ENCODE data around the gene OR10A2.
"Not testable (repeated sequence)": the region's sequence is repeated elsewhere in the genome, so short reads cannot be mapped to it uniquely, and the experiment has no call there.

OR10A2 gene

DNA sequence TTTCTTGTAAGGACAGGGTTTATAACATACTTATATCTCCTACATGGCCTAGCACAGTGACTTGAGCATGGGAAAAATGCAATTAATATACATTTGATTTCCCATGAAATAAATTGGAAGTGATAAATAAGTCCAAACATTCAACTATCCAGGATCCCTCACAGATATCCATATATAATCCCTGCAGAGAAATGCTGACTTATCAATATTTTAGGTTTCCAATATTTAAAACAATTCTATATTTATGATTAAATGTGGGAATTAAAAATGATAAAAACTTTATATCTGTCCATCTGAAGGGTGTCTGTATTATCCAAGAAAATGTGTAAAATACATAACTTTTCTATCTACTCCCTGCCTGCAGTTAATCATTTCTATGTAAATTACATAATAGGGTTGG, 19.9 kb downstream of the OR10A2 start:
- no peak for DNase-seq (ENCODE audit: low read depth in 1 of 2, low spot score in 1 of 2)

DNA sequence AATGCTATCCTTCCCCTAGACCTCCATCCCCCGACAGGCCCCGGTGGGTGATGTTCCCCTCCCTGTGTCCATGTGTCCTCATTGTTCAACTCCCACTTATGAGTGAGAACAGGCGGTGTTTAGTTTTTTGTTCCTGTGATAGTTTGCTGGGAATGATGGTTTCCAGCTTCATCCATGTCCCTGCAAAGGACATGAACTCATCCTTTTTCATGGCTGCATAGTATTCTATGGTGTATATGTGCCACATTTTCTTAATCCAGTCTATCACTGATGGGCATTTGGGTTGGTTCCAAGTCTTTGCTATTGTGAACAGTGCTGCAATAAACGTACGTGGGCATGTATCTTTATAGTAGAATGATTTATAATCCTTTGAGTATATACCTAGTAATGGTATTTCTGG, 24.9 kb downstream of the OR10A2 start:
- not testable (repeated sequence) for DNase-seq (ENCODE audit: low read depth in 1 of 2, low spot score in 1 of 2)

DNA sequence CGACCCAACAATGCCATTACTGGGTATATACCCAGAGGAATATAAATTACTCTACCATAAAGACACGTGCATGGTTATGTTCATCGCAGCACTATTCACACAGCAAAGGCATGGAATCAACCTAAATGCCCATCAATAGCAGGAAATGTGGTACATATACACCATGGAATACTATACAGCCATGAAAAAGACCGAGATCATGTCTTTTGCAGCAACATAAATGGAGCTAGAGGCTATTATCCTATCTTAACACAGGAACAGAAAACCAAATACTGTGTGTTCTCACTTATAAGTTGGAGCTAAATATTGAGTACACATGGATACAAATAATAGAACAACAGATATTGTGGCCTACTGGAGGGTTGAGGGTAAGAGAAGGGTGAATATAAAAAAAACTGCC, 26.0 kb downstream of the OR10A2 start:
- DNase-seq (ENCODE audit: low read depth in 1 of 2, low spot score in 1 of 2), result no peak

DNA sequence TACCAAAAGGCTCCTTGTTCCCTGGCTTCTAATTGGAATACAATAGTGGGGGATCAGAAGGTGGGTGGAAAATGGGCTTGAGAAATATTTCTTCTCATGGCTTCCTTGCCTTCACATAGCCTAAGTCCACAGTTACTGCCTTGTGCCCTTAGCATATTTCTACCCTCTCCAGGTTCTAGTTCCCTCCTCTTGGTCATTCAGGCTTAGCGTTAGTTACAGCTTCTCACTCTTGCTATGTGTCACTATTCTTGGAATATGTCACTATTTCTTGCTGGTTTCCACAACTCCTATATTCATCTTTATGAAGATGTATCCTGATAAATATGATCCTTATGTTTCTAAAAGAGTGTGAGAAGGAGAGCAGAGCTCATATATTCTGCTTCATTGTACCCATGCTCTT, 27.0 kb downstream of the OR10A2 start:
- no peak for DNase-seq (ENCODE audit: low read depth in 1 of 2, low spot score in 1 of 2)

DNA sequence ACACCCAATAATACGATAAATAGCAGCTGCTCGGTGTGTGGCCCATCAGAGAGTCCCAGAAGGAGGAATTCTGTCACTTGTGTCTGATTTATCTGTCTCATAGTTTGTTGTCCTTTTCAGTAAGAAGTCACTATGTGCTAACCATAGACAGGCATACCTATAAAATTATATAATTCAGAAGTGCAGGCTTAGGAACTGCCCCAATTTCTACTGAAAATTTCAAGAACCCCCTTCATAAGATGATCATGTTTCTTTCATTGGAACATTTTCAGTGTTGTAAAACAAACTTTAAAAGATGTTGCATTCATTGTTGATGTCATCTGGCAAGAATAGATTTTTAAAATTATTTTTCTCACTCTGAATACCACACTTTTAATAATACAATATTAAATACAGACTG, 29.5 kb downstream of the OR10A2 start, which contains the start of gene OR2D2:
Gene OR2D2, minus strand, starts transcription at position 101 of the 400 bp plus-strand sequence. Its CDS starts 0 bp downstream, at position 101.
- no peak for DNase-seq (ENCODE audit: low read depth in 1 of 2, low spot score in 1 of 2)

DNA sequence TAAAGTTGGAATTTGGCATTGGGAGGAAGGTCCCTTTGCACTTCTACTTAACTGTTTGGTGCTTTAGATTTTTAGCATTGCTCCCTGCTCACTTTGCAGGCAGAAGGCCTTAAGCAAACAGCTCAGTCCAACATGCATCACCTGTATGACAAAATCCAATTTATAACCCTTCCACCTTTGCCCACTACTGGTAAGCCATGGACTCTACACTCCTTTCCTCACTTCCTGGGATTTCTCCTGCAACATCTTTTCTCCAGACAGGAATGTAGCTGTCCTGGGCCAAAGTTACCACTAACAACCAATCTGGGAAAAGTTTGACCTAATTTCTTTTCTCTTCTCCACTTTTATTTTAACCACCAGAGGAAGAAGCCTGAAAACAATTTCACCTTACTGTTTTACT, 31.2 kb downstream of the OR10A2 start:
- DNase-seq (ENCODE audit: low read depth in 1 of 2, low spot score in 1 of 2), result no peak

DNA sequence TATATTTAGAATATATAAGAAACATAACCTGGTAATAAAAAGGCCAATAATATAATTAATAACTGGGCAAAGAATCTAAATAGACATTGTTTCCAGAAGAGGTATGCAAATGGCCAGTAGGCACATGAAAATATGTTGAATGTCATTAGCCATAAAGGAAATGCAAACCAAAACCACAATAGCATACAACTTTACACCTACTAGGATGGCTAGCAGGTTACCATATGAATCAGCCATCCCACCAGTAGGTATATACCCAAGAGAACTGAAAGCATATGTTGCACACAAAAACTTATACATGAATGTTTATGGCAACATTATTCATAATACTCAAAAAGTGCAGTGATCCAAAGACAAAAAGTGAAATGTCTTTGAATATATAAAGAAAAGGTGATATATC, 32.2 kb downstream of the OR10A2 start:
- no peak for DNase-seq (ENCODE audit: low read depth in 1 of 2, low spot score in 1 of 2)

DNA sequence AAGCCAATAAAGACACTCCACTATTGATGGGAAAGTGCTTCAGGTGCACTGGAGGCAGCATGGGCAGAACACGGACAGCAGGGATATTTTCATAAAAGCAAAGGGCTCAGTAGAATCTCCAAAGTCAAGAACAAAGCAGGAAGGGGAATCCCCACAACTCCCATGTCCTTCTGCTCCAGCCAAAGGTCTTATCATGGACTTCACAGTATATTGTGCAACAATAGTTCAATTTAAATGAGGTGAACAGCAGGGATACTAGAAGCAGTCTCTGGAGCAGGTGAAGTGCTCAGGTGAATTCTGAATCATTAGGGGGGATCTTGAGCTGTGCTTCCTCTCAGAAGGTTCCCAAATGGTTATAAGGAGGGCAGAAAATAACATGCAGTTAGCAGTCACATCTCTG, 36.1 kb downstream of the OR10A2 start:
- no peak for DNase-seq (ENCODE audit: low read depth in 1 of 2, low spot score in 1 of 2)

DNA sequence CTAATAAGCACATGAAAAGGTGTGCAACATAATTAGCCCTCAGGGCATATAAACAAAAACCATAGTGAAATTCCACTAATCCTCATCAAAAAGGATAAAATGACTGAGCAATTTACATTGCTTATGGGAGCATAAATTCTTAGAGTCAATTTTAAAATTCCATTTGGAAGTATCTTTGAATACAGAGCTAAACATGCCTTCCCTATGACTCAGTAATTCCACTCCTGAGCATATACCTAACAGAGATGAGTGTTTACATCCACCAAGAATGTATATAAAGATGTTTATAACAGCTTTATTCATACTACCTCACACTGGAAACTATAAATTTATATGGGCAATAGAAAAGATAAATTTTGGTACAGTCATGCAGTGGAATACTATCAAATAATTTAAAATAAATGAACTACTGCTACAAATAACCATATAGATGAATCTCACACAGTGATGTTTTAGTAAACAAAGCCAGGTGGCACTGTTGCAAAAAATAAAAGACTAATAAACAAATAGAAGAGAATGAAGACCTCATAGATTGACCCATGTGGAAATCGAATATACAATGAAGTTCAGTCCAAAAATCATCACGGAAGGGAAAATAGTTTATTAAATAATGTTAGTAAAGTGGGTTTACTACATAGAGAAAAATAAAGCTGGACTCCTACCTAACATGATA, 37.6 kb downstream of the OR10A2 start:
- DNase-seq (ENCODE audit: low read depth in 1 of 2, low spot score in 1 of 2), result no peak

DNA sequence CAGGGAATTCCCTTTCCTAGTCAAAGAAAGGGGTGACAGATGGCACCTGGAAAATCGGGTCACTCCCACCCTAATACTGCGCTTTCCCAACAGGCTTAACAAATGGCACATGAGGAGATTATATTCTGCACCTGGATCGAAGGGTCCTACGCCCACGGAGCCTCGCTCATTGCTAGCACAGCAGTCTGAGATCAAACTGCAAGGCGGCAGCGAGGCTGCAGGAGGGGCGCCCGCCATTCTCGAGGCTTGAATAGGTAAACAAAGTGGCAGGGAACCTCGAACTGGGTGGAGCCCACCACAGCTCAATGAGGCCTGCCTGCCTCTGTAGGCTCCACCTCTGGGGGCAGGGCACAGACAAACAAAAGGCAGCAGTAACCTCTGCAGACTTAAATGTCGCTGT, 41.9 kb downstream of the OR10A2 start:
- not testable (repeated sequence) for DNase-seq (ENCODE audit: low read depth in 1 of 2, low spot score in 1 of 2)

DNA sequence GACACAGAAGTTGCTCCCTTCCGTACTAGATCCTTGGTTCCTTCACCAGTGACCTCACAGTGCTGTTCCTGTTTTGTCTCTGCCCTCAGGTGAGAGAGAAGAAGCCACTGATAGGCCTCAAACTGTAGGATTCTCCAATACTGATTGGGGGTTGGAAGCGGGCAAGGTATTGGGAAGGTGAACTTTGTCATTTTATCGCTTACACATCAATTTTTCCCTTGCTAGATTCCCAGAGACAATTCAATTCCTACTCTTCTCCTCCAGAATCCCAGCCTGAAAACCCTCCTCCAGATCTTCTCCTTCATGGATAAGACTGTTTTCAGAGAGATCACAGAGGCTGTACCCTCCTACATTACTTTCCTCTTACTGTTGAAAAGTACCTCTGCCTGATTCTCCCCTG, 48.5 kb downstream of the OR10A2 start:
- no peak for DNase-seq (ENCODE audit: low read depth in 1 of 2, low spot score in 1 of 2)

DNA sequence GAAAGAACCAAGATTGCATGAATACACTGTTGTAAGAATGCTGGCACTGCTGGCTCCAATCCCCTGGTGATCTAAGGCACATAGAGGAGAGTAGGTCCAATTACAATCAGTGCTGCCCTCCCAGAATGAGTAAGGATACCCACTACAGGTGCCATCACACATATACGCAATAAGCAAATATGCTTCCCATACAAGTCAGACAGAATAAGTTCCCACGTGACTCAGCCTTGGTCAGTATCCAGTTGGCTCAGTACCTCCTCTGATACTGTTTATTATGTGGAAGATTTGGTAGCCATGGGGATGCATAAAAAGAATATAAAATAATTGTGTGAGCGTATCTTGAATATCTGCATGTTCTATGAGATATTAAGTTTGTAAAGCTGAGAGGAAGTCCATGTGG, 49.1 kb downstream of the OR10A2 start:
- DNase-seq (ENCODE audit: low read depth in 1 of 2, low spot score in 1 of 2), result no peak

DNA sequence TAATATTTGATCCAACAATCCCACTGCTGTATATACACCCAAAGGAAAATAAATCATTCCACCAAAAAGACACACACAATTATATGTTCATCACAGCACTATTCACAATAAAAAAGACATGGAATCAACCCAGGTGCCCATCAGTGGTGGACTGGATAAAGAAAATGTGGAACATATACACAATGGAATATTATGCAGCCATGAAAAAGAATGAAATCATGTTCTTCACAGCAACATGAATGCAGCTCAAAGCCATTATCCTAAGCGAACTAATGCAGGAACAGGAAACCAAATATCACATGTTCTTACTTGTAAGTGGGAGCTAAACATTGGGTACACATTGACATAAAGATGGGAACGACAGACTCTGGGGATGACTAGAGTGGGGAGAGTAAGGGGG, 56.8 kb downstream of the OR10A2 start:
- DNase-seq (ENCODE audit: low read depth in 1 of 2, low spot score in 1 of 2), result no peak

DNA sequence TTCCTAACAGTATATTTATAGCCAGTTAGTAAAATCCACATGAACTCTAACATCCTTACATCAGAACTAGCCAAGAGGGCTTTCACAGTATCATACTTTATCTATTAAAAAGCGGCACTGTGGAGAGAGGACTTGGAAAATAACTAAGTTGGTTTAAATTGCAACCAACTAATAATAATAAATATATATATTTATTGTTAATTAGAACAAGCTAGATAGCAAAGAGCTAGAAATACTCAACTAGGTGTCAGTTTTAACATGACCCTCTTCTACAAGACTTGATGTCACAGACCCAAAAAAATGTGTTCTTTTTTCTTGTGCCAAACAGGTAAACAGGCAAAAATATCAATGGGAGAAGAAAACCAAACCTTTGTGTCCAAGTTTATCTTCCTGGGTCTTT, 57.8 kb downstream of the OR10A2 start, which contains the start of gene OR2D3:
Gene OR2D3, plus strand, starts transcription at position 301 of the 400 bp plus-strand sequence. Its CDS starts 0 bp downstream, at position 301.
- DNase-seq (ENCODE audit: low read depth in 1 of 2, low spot score in 1 of 2), result no peak
